ENCODE measurements around the gene FHIP2A.

The FHIP2A gene

GRCh38 chr10:114808982-114809381 is 12.6 kb upstream of the FHIP2A start:
- Histone ChIP-seq H3F3A (ENCODE audit: insufficient read depth, low read length) (no peaks in the 10 kb centered on the region), H3K9me3 (ENCODE audit: low read length) (no peaks in the 10 kb centered on the region), H3K9me2 (ENCODE audit: low read depth, low read length) (no peaks in the 10 kb centered on the region), H3K4me2 (ENCODE audit: low read length) (no peak overlapping the region), H3K79me2 (ENCODE audit: insufficient read depth, low read length) (no peaks in the 10 kb centered on the region), H3K4me1 (ENCODE audit: insufficient read depth, low read length, severe bottlenecking) (no peaks in the 10 kb centered on the region), H2AFZ (ENCODE audit: low read length) (no peak overlapping the region), H3K27me3 (ENCODE audit: insufficient read depth, low read length) (no peaks in the 10 kb centered on the region), H3K36me3 (ENCODE audit: insufficient read depth, low read length) (no peaks in the 10 kb centered on the region), H3K9ac (ENCODE audit: low read length) (no peak overlapping the region), H4K20me1 (ENCODE audit: insufficient read depth, low read length) (no peaks in the 10 kb centered on the region), H3K4me3 (ENCODE audit: low read depth, low read length, poor library complexity, severe bottlenecking) (no peak overlapping the region), H3K27ac (ENCODE audit: low read depth, low read length, poor library complexity, severe bottlenecking) (no peak overlapping the region)
- TF ChIP-seq CTCF (IDR thresholded peaks at IDR 0.05; ENCODE audit: low read length) (no peak), EZH2 (IDR thresholded peaks at IDR 0.05; ENCODE audit: borderline replicate concordance, low read length) (no peak)

- Histone ChIP-seq H3F3A (ENCODE audit: insufficient read depth, low read length) (no peaks in the 10 kb centered on the region), H3K4me3 (ENCODE audit: low read depth, low read length, poor library complexity, severe bottlenecking) (no peak overlapping the region), H3K9ac (ENCODE audit: low read length) (no peak overlapping the region), H3K36me3 (ENCODE audit: insufficient read depth, low read length) (no peaks in the 10 kb centered on the region), H3K9me3 (ENCODE audit: low read length) (no peaks in the 10 kb centered on the region), H2AFZ (ENCODE audit: low read length) (no peak overlapping the region), H3K79me2 (ENCODE audit: insufficient read depth, low read length) (no peaks in the 10 kb centered on the region), H3K9me2 (ENCODE audit: low read depth, low read length) (no peaks in the 10 kb centered on the region), H3K27ac (ENCODE audit: low read depth, low read length, poor library complexity, severe bottlenecking) (no peak overlapping the region), H3K4me2 (ENCODE audit: low read length) (no peak overlapping the region), H3K27me3 (ENCODE audit: insufficient read depth, low read length) (no peaks in the 10 kb centered on the region), H4K20me1 (ENCODE audit: insufficient read depth, low read length) (no peaks in the 10 kb centered on the region), H3K4me1 (ENCODE audit: insufficient read depth, low read length, severe bottlenecking) (no peaks in the 10 kb centered on the region)
- TF ChIP-seq EZH2 (IDR thresholded peaks at IDR 0.05; ENCODE audit: borderline replicate concordance, low read length), result no peak
- no peak for TF ChIP-seq CTCF (IDR thresholded peaks at IDR 0.05; ENCODE audit: low read length)
These were observed 10.7 kb upstream of the FHIP2A start for GRCh38 chr10:114810926-114811325.

GRCh38 chr10:114811862-114812261 is 9.7 kb upstream of the FHIP2A start:
- Histone ChIP-seq H3F3A (ENCODE audit: insufficient read depth, low read length) (no peaks in the 10 kb centered on the region), H3K9me3 (ENCODE audit: low read length) (no peaks in the 10 kb centered on the region), H3K4me3 (ENCODE audit: low read depth, low read length, poor library complexity, severe bottlenecking) (no peak overlapping the region), H3K4me2 (ENCODE audit: low read length) (no peak overlapping the region), H4K20me1 (ENCODE audit: insufficient read depth, low read length) (no peaks in the 10 kb centered on the region), H3K36me3 (ENCODE audit: insufficient read depth, low read length) (no peaks in the 10 kb centered on the region), H3K9ac (ENCODE audit: low read length) (no peak overlapping the region), H3K79me2 (ENCODE audit: insufficient read depth, low read length) (no peaks in the 10 kb centered on the region), H3K9me2 (ENCODE audit: low read depth, low read length) (no peaks in the 10 kb centered on the region), H2AFZ (ENCODE audit: low read length) (no peak overlapping the region), H3K27ac (ENCODE audit: low read depth, low read length, poor library complexity, severe bottlenecking) (no peak overlapping the region), H3K27me3 (ENCODE audit: insufficient read depth, low read length) (no peaks in the 10 kb centered on the region), H3K4me1 (ENCODE audit: insufficient read depth, low read length, severe bottlenecking) (no peaks in the 10 kb centered on the region)
- no peak for TF ChIP-seq EZH2 (IDR thresholded peaks at IDR 0.05; ENCODE audit: borderline replicate concordance, low read length)
- no peak for TF ChIP-seq CTCF (IDR thresholded peaks at IDR 0.05; ENCODE audit: low read length)
